GM18951 (cell line): Measurements from ENCODE around the gene HPN.
"Not testable (repeated sequence)": the region's sequence is repeated elsewhere in the genome, so short reads cannot be mapped to it uniquely, and the experiment has no call there.

Source experiments
- POLR2A ChIP-seq: IDR thresholded peaks from 4 replicates; pipeline ENCODE4 v1.6.1; 2011; ENCODE audit warnings: mild to moderate bottlenecking; ENCODE audit not compliant: insufficient read length, insufficient read depth; ENCODE audit errors: extremely low read depth
- in situ Hi-C: fragments of 300-500 bp; cut with MboI; formaldehyde crosslinking; loops from one replicate; pipeline ENCODE4 v1.12.0; 2022; ENCODE audit warnings: low sequenced_read_pairs, mixed read lengths, inconsistent platforms; ENCODE audit not compliant: unreplicated experiment

Gene HPN

GRCh38 chr19:35041548-35042055 is at the start of gene HPN:
HPN (plus strand) TSS chr19:35041721; CDS start chr19:35042507, 786 bp downstream.
- in situ Hi-C loops, result no loop called here
- TF ChIP-seq POLR2A, result no peak

- in situ Hi-C loops, result not testable (repeated sequence)
Observed at GRCh38 chr19:34992582-34992981, 48.9 kb upstream of the HPN start.

- in situ Hi-C loops, result no loop called here
- no peak for TF ChIP-seq POLR2A
Observed at GRCh38 chr19:34994286-34994642, 47.3 kb upstream of the HPN start.

- no peak for TF ChIP-seq POLR2A
- in situ Hi-C loops, result no loop called here
Observed at GRCh38 chr19:34994643-34995541, 46.6 kb upstream of the HPN start.

- in situ Hi-C loops, result no loop called here
Observed at GRCh38 chr19:34995551-34995950, 46.0 kb upstream of the HPN start.

GRCh38 chr19:34997071-34997617 is 44.4 kb upstream of the HPN start:
- TF ChIP-seq POLR2A, result no peak
- in situ Hi-C loops, result no loop called here

More at GRCh38 chr19:34995551-34995950, 46.0 kb upstream of the HPN start:
- TF ChIP-seq POLR2A, result no peak

- in situ Hi-C loops, result not testable (repeated sequence)
Observed at GRCh38 chr19:34998224-34998623, 43.3 kb upstream of the HPN start.

GRCh38 chr19:34998777-34999497 is 42.6 kb upstream of the HPN start:
- TF ChIP-seq POLR2A, result no peak
- in situ Hi-C loops, result no loop called here

GRCh38 chr19:34999498-35000337 is 41.8 kb upstream of the HPN start, which contains the start of gene GRAMD1A:
GRAMD1A (plus strand) TSS chr19:35000323; CDS start chr19:35000479, 156 bp downstream.
- in situ Hi-C loops, result no loop called here
- peak; percentile 62 for TF ChIP-seq POLR2A

- peak; percentile 52 for TF ChIP-seq POLR2A
- in situ Hi-C loops, result no loop called here
Observed at GRCh38 chr19:35000338-35000646, 41.2 kb upstream of the HPN start.

GRCh38 chr19:35000647-35001501 is 40.6 kb upstream of the HPN start:
- in situ Hi-C loops, result no loop called here

GRCh38 chr19:35002037-35002535 is 39.4 kb upstream of the HPN start:
- no peak for TF ChIP-seq POLR2A
- in situ Hi-C loops, result no loop called here

More at GRCh38 chr19:35000647-35001501, 40.6 kb upstream of the HPN start:
- TF ChIP-seq POLR2A, result no peak
